SW480 (cell line): ENCODE measurements around the gene FHOD3.
"Not testable (repeated sequence)": the region's sequence is repeated elsewhere in the genome, so short reads cannot be mapped to it uniquely, and the experiment has no call there.

Source experiments
- DNase-seq: peaks from one replicate; pipeline ENCODE4 v3.0.0-alpha.2; 2016; ENCODE audit warnings: low spot score

FHOD3 gene

DNA sequence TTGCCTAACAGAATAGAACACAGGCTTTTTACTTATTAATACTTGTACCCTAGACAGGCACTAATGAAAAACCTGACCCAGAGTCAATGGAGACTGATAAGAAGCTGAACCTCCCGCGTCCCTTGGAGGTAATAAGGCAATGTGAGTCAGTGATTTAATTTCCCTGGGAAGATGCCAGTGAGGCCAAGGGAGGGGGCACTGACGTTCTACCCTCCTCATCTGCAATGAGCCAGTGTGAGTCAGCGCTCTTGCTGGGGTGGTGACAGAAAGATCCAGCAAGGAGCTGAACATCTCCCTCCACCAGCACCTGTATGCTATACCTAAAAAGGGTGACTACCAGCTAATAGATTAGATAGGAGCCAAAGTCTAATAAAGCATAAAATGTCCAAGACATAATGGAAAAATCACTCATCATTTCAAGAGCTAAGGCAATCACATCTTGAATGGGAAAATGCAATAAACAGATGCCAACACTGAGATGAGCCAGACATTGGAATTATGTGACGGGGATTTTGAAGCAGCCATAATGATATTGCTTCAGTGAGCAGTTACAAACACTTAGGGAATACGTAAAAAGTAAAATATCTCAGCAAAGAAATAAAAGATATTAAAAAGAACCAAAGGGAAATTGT, 414.4 kb downstream of the FHOD3 start:
- DNase-seq, result no peak

DNA sequence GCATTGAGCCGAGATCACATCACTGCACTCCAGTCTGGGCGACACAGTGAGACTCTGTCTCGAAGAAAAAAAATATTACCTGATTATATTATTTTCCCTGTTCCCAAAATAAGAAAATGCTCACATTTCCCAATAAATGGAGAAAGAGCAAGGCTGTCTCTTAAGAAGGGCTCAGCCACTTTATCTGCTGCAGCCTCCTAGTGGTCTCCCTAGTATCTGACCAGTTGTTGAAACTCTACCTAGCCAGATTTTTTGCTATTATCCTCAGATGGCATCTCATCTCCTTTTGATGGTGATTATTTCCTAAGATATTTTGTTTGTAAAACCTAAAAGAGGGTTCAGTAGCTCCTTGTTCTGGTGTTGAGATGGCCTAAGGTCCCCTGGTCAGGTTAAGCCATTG, 417.0 kb downstream of the FHOD3 start:
- DNase-seq, result no peak

DNA sequence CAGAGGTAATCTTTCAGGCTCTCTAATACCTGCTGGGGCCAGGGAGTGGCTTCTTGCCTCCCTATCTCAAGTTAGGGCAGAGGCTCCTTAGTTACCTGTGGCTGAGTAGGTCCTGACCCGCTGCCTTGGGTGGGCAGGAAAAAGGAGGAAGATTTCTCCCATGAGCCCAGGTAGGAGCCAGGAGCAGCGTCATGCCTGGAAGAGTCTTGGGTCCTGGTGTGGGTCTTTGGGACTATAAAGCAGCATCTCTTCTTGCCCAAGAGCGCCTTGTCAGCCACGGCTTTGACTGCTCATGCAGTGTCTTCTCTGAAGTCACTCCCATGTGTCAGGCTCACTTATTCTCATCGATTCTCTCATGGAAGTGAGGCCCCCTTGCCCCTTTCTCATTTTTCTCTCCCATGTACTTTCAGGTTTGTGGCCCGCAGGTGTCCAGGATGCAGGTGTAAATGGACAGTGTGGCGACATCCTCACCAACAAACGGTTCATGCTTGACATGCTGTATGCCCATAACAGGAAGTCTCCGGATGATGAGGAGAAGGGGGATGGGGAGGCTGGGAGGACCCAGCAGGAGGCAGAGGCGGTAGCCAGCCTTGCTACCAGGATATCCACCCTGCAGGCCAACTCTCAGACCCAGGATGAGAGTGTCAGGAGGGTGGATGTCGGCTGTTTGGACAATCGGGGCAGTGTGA, 420.1 kb downstream of the FHOD3 start:
- DNase-seq, result no peak

DNA sequence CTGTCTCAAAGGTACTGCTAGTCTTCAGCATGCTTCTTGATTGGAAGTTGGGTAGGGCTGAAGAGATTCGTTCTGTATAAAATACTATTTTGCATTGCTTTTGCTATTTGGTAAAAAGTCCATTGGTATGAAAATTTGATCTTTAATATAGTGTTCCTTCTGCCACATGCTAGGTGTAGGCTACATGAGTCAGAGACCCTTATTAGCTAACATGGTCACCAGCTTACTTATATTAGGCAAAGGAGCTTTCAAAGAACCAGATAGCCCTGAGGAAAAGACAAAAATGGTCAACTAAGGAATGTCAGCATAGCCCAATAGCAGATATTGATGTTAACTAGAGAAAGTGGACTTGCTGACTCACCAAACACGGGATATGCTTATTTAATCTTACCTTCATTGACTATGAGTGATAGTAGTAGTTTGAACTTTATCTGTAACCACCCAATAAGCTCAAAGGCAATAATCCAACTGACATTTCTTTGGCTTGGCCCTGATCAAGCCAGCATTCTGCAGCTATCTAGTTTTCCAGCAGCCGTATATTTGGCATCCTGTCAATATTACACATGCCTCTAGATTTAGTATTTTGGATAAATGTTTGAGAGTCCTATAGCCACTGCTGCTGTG, 421.3 kb downstream of the FHOD3 start:
- DNase-seq, result no peak

DNA sequence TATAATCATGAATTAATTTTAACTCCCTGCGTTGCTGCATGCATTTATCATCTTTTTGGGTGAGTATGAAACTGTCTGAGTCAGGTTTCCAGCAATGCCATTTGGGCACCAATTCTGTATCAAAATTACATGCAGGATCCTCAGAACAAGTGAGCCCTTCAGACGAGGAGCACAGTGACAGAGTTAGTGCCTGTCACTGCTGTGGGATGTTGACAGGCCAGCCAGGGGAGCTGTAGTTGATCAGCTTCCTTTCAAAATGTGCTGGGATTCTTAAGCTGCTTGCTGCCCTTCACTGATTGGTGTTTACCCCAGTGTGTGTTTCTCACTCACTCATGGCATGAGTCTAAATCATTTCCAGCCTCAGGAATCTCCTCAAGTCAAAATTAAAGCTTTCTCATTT, 422.1 kb downstream of the FHOD3 start:
- no peak for DNase-seq

DNA sequence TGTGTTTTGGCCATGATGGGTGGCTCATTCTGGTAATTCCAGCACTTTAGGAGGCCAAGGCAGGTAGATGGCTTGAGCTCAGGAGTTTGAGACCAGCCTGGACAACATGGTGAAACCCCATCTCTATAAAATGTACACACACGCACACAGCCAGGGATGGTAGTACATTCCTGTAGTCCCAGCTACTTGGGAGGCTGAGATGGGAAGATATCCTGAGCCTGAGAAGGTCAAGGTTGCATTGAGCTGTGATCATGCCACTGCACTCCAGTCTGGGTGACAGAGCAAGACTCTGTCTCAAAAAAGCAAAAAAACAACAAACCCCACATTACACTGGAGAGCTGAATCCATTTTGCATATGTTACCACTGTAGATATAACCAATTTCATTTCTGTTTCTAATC, 423.8 kb downstream of the FHOD3 start:
- not testable (repeated sequence) for DNase-seq

DNA sequence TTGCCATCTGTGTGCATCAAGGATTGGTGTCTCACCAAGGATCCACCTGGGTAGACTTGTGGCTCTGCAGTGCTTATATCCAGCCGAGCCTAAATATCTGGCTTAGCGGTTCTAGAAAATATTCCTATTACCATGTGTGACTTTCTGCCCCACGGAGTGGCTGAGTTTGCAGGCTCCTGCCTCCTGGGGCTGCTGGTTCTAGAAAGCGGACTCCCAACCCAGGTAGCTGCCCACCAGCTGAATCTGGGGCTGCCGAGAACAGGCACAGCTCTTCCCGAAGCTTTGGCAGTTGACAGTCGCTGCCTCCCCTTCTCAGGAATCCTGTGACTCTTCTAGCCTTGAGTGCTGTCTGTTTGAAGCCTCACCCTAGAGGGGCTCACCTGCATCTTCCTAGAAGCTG, 426.7 kb downstream of the FHOD3 start:
- DNase-seq, result no peak

DNA sequence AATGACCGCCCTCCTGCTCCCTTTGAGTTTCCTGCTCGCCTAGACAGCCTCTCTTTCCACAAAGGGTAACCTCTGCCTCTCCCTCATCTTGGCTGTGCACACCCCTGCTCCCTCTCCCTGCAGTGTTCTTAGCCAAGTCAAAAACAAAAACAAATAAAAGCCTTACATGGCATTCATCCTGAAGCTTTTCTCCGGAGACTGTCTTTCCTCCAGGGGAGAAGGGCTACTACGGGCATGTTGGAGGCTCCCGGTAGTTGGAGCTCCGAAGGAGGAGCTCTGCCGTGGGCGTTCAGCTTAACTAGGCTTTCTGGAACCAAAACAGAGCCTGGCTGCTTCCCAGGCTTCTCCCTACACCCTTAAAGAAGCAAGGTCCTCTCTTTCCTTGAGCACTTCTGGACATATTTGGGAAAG, 427.1 kb downstream of the FHOD3 start:
- DNase-seq, result no peak

DNA sequence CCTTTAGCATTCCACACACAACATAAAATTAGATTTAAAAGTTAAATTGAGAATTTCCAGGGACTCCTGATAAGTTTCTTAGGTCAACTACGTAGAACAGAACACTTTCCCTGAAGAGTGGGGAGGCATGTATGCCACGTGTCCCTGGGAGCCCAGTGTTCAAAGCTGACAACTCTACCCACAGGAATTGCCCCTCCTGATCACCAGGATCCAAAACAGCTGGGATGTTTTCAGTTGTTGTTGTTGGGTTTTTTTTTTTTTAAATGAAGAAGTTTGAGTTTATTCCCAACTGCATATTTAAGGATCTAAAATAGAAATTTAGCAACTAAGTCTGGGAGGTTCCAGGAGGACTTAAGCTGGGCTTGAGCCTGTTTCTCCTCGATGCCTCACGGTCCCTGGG, 430.8 kb downstream of the FHOD3 start:
- DNase-seq, result no peak

DNA sequence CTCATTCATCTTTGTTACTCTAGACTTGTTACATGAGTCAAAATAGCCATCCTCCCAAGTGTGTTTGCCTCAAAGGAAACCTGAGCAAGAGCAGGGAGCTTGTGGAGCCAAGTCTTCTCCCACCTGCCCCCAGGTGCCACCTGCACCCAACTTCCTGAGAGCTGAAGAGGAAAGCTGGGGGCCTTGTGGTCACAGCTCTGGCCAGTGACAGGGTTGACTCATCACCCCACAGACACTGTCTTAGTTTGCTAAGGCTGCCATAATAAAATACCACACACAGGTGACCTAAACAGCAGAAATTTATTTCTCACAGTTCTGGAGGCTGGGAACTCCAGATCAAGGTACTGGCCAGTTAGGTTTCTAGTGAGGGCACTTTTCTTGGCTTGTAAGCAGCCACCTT, 431.7 kb downstream of the FHOD3 start:
- peak; percentile 21 for DNase-seq

DNA sequence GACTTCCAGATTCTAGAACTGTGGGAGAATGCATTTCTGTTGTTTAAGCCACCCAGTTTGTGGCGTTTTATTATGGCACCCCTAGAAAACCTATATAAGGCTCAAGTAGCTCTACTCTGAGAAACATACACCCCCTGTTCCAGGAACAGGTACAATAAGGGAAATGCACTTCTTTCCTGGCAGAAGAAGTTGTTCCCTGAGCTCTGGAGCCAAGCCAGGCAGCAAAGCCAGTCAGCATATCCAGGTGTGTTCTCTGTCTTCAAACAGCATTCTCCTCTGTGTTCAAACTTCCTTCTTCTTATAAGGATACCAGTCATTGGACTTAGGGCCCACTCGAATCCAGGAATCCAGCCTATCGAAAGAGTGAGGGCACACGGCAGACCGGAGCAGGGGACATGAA, 434.8 kb downstream of the FHOD3 start:
- DNase-seq, result no peak

DNA sequence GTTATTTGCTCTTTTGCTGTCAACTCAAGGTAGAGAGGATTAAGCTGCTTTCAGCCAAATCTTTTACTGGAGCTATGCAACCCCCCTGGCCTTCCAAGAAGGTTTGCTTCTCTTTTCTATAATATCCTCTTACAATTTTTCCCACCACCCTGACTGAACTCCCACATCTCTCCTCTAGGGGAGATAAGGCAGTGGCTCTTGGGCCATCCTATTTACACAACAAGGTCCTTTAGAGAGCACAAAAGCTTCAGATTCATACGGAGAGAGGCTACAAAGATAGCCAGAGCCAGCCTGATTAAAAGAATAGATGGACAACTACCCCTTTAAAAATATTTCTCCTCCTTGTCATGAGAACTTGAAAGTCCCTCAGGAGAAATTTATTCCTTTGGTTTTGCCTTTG, 435.6 kb downstream of the FHOD3 start:
- DNase-seq, result no peak

DNA sequence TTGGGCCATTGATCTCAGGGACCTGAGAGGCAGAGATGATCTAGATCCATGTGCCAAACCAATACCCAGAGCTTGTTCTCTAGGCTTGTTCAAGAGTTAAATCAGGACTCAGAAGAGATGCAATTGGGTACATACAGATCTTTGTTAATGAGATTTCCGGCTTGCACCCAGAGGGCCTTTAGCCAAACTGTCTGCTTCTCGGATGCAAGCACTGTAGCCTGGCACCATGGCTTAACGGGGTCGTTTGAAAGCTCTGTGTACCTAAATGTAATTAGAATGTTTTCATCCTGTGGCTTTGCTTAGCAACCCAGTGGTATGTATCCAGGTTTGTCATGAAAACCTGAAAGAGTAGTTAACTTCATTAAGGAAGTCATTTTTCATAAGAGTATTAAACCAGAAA, 437.1 kb downstream of the FHOD3 start:
- DNase-seq, result no peak

DNA sequence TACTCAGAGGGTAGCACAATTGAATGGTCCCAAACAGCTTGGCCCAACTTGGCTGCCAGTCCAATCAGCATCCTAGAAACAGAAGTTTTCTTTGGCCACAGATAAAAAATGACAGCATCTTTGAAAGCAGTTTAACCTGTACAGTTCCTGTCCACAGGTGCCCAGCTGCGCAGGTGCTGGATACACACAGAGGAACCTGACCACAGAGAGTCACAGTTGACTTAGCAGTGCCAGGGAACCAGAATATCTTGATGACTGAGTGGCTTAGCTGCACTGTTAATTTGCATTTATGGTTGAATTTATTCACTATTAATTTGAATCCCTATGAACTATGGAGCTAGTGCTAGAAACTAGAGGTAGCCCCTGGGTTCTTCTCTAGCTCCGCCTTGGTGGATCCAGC, 437.6 kb downstream of the FHOD3 start:
- no peak for DNase-seq

DNA sequence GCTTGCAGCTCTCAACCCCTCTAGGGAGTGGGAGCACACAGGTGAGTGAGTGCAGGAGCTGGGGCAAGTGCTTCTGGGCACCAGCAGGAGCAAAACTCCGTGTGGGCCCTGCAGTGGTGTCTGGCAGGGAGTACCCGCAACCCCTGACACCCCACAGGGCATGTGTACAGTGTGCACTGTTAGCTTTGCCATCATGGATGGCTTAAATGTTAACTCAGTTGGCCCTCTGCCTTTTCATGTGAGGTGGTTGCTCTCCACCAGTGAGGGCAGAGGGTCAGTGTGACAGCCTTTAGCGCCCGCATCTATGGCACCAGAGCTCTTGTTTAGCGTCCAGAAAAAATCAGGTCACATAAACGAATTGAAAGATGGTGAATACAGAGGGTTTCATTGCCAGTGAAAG, 438.6 kb downstream of the FHOD3 start:
- no peak for DNase-seq

DNA sequence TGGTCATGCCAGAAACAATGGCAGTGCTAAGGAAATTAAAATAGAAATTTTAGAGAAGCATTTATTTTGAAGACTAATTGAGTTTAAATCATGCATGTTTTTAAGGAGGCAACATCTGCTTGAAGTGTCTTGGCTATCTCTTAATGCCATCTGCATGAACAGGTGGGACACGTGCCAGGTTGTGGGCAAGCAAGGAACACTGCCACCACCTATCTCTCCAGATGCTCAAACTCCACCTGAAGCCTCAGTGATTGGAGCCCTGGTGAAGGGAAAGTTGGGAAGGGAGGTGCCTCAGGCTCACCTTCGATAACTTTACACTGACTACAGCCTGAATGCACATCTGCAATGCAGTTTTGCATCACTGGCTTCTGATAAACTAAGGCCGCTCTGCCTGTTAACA, 439.8 kb downstream of the FHOD3 start:
- DNase-seq, result no peak

DNA sequence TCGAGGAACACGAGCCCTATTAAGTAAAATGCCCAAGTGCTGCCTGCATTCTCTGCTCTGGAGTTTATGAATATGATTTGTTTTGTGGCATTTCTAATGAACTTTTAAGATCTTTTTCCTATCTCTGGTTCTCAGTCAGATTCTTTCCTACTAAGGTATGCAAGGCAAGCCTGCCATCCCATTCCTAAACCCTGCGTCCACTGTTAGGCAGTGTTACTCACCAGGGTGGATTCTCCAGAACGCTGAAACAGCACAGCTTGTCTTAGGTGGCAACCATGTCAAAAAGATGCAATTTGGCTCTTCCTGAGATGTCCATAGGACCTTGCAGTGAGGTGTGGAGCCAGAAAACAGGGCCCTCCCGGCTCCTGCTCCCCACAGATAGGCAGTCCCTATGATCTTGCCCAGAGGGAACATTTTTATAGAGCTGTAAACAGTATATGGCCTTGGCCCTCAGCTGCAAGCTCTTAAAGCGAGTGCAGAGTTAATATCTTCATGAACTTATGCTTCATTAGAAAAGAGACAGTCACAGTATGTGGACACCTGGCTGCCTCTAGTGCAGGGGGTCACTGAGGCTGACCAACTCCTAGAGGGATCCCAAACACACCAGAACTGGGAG, 446.9 kb downstream of the FHOD3 start:
- no peak for DNase-seq

DNA sequence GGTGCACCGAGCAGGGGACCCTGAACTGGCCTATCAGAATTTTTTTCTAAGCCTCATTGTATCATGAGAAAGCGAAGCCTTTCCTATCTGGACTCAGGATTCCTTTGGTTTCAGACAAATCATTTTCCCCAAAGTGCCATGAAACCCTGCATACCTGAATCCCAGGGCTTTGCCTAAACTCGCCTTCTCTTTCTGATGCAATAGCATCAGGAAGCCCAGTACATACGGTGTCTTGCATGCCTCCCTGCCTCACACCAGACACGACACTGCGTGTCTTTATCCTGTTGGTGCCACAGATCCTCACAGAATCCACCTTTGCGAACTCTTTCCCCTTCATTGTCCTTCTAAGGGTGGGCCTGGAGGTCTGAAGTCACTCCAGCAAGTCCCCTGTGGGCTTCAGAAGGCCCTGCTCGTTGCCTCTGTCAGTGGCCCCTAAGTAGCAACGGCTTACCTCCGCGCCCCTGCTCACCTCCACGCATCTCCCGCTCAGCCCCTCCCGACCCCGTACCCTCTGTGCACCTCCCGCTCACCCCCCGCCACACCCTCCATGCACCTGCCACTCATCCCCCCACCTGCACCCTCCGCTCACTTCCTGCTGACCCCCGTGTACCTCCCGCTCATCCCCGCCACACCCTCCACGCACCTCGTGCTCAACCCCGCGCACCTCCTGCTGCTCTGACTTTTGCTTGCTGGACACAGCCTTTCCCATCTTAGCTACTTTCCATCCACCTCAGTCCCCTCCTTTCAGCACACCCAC, 447.9 kb downstream of the FHOD3 start:
- no peak for DNase-seq

DNA sequence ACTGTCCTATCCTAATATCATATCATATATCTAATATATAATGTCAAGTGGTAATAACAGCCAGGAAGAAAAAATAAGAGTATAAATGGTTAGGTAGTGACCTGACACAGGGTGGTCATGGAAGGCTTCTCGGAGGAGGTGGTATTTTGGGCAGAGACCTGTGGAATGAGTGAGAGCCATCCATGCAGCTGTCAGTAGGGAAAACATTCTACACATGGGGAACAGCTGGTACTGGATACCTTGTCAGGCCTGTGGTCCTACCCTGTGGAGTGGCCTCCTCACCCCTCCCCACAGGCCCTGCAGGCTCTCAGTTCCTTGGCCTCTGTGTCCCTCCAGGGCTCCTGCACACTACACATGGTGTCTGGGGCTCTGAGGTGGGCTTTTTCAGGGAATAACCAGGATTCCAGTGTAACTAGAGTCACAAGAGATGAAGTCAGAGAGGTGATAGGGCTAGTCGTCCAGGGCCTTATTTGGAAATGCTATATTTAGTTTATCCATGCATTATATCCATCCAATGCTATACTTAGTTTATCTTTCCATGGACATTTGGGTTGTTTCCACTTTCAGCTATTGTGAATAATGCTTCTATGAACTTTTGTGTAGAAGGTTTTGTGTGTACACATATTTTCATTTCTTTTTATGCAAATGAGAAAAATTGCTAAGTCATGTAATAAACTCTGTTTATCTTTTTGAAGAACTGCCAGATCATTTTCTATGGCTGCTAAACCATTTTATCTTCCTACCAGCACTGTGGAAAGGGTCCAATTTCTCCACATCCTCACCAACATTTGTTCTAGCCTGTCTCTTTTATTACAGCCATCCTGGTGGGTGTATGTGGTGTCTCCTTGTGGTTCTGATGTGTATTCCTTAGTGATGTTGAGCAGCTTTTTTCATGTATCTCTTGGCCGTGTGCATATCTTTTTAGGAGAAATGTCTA, 455.7 kb downstream of the FHOD3 start:
- DNase-seq, result no peak

DNA sequence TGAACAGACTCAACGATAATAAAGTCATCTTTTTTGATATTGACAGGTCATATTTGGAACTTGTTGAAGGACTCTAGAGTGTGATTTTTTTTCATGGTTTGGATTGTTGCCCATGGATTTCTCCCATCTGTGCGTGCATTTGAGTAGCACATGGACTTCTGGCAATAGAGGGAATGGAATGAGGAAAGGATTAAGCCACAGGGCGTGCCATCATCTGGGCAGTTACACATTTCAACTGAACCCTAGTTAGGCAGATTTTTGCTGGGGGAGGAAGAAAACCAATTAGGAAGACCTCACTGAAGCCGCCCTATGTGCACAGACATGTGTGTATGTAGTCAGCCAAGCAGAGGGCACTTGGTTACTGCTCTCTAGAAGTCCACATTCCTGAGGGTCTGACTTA, 458.7 kb downstream of the FHOD3 start:
- peak; percentile 2 for DNase-seq

DNA sequence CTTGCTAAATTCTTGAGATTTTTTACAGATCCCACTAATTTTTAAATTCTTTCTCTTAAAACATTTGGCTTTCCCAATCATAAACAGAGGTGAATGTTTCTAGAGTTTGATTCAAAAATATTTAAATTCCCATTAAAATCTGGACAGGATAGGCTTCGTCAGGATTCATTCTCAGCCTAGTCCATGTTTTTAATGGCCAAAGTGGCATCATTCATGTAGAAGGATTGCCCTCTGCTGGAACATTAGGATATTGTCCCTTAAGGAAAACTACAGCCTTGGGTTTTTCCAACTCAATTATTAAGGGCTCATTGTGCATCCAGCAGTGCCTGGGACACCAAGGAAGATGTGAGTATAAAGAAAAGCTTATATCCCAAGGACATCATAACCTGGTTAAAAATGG, 459.6 kb downstream of the FHOD3 start:
- peak; percentile 20 for DNase-seq
